Parathyroid adenoma (tissue), 2 donors: ENCODE results near the gene FLG2.

Experiments
- H2AFZ ChIP-seq: fragments of 300-600 bp; sonication (generic); one replicate; pipeline ENCODE4 v1.7.0; 2017; ENCODE audit warnings: antibody characterized with exemption, mild to moderate bottlenecking
- H3K27ac ChIP-seq: fragments of 300-600 bp; sonication (generic); one replicate; pipeline ENCODE4 v1.7.0; 2017
- H3K27me3 ChIP-seq: fragments of 300-600 bp; sonication (generic); one replicate; pipeline ENCODE4 v1.7.0; 2017; ENCODE audit warnings: low read length; ENCODE audit not compliant: control insufficient read depth, insufficient read depth
- H3K36me3 ChIP-seq: fragments of 300-600 bp; sonication (generic); one replicate; pipeline ENCODE4 v1.7.0; 2017; ENCODE audit warnings: low read length; ENCODE audit not compliant: control insufficient read depth, insufficient read depth
- H3K4me1 ChIP-seq: fragments of 300-600 bp; sonication (generic); one replicate; pipeline ENCODE4 v1.7.0; 2017; ENCODE audit warnings: control low read depth
- H3K4me2 ChIP-seq: fragments of 300-600 bp; sonication (generic); one replicate; pipeline ENCODE4 v1.7.0; 2017; ENCODE audit warnings: low read length
- H3K4me3 ChIP-seq: fragments of 300-600 bp; sonication (generic); one replicate; pipeline ENCODE4 v1.7.0; 2017; ENCODE audit warnings: low read depth, low read length
- H3K79me2 ChIP-seq: fragments of 300-600 bp; sonication (generic); one replicate; pipeline ENCODE4 v1.7.0; 2017; ENCODE audit warnings: control low read depth
- H3K9ac ChIP-seq: fragments of 300-600 bp; sonication (generic); one replicate; pipeline ENCODE4 v1.7.0; 2017; ENCODE audit warnings: mild to moderate bottlenecking
- H3K9me3 ChIP-seq: fragments of 300-600 bp; sonication (generic); one replicate; pipeline ENCODE4 v1.7.0; 2017; ENCODE audit warnings: low read length; ENCODE audit not compliant: control insufficient read depth
- CTCF ChIP-seq: fragments of 300-600 bp; sonication (generic); IDR thresholded peaks from one replicate; pipeline ENCODE4 v1.7.0; 2017; ENCODE audit warnings: antibody characterized with exemption, mild to moderate bottlenecking
- donor health status: primary hyperparathyroidism.

The FLG2 gene

GRCh38 chr1:152374451-152374850 is 14.6 kb upstream of the FLG2 start:
- Histone ChIP-seq H3K27me3 (no peaks in the 10 kb centered on the region), H3K4me3 (no peak overlapping the region), H3K9me3 (no peaks in the 10 kb centered on the region), H3K36me3 (no peaks in the 10 kb centered on the region), H2AFZ (no peak overlapping the region), H3K9ac (no peak overlapping the region), H3K4me1 (no peaks in the 10 kb centered on the region), H3K4me2 (no peak overlapping the region), H3K27ac (no peak overlapping the region), H3K79me2 (no peaks in the 10 kb centered on the region)
- TF ChIP-seq CTCF: no peak

GRCh38 chr1:152372672-152373071 is 12.9 kb upstream of the FLG2 start:
- Histone ChIP-seq H3K36me3 (no peaks in the 10 kb centered on the region), H3K79me2 (no peaks in the 10 kb centered on the region), H3K4me3 (no peak overlapping the region), H3K9ac (no peak overlapping the region), H3K4me1 (no peaks in the 10 kb centered on the region), H3K9me3 (no peaks in the 10 kb centered on the region), H2AFZ (no peak overlapping the region), H3K27me3 (no peaks in the 10 kb centered on the region), H3K4me2 (no peak overlapping the region), H3K27ac (no peak overlapping the region)
- no peak for TF ChIP-seq CTCF

GRCh38 chr1:152367436-152367835 is 7.6 kb upstream of the FLG2 start:
- H3K4me2 ChIP-seq: no peak overlapping the region
- H3K79me2 ChIP-seq: no peaks in the 10 kb centered on the region
- H2AFZ ChIP-seq: no peak overlapping the region
- no peaks in the 10 kb centered on the region for H3K4me1 ChIP-seq
- H3K27ac ChIP-seq: no peak overlapping the region
- no peak overlapping the region for H3K4me3 ChIP-seq
- H3K9me3 ChIP-seq: no peaks in the 10 kb centered on the region
- no peak overlapping the region for H3K9ac ChIP-seq
- H3K27me3 ChIP-seq: no peaks in the 10 kb centered on the region
- no peak for TF ChIP-seq CTCF
- no peaks in the 10 kb centered on the region for H3K36me3 ChIP-seq

- H3K36me3 ChIP-seq: no peaks in the 10 kb centered on the region
These were observed 3.1 kb downstream of the FLG2 start for GRCh38 chr1:152356736-152357135.

More at GRCh38 chr1:152356736-152357135, 3.1 kb downstream of the FLG2 start:
- no peak overlapping the region for H3K9ac ChIP-seq
- no peaks in the 10 kb centered on the region for H3K9me3 ChIP-seq
- no peak overlapping the region for H3K27ac ChIP-seq
- H3K4me3 ChIP-seq: no peak overlapping the region
- H3K4me1 ChIP-seq: no peaks in the 10 kb centered on the region
- H3K4me2 ChIP-seq: no peak overlapping the region
- H3K27me3 ChIP-seq: no peaks in the 10 kb centered on the region
- TF ChIP-seq CTCF: no peak
- H3K79me2 ChIP-seq: no peaks in the 10 kb centered on the region
- H2AFZ ChIP-seq: no peak overlapping the region
